ENCODE results near the gene FGFR3.
A peak's percentile ranks its signal among the peaks of the same experiment; 100 is the strongest.

DNA sequence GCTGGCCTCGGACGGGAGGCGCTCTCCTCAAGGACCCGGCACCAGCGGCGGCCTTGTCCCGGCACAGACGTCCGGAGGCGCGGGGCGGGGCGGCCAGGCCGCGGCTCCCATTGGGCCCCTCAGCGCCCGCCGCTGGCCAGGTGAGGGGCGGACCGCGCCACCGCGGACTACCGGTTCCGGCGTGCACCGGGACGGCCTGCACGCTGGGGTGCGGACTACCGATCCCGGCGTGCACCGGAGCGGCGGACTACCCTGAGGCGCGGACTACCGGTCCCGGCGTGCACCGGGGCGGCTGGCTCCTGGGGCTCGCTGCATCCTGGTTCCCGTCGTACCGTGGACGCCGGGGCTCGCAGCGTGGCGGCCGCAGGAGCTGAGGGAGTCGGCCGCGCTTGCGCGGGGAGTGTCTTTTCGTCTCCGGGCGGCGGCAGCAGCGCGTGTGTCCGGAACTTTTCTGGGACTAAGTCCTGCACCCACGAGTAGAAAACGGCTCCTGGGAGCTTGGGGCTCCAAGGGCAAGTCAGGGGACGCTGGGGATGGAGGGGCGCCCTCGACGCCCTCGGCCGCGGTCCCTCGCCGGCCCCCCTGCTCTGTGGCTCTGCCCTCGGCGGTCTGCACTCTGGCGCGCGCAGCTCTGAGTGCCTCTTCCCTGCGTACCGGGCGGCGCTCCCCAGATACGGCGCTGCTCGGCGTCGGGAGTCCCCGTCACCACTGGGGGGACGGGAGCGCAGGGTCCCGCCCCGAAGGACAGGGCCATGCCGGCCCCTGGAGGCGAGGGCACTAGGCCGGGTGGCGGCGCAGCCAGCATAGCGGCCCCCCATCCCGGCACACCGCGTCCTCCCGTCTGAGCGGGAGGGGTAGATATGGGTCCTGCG, 63.2 kb downstream of the FGFR3 start, which contains the start of gene LETM1:
- no peak for TF ChIP-seq CTCF (IDR thresholded peaks at IDR 0.05)
- peak in 1 of 4 donors; percentile 32 for TF ChIP-seq POLR2A (IDR thresholded peaks at IDR 0.05)
- TF ChIP-seq EP300 (IDR thresholded peaks at IDR 0.05): no peak
- TF ChIP-seq POLR2AphosphoS5 (IDR thresholded peaks at IDR 0.05): peak; percentile 63 to 94 (median 79)
